Measurements from ENCODE around the gene MGAT4B. TPM values are rescaled to one million over a fixed set of nuclear protein-coding genes. Genes with fewer than 3 reads are reported as not detected.

Gene MGAT4B
- total RNA-seq, 2 experiments from 2014 or later, result 85.9 to 103 TPM

DNA sequence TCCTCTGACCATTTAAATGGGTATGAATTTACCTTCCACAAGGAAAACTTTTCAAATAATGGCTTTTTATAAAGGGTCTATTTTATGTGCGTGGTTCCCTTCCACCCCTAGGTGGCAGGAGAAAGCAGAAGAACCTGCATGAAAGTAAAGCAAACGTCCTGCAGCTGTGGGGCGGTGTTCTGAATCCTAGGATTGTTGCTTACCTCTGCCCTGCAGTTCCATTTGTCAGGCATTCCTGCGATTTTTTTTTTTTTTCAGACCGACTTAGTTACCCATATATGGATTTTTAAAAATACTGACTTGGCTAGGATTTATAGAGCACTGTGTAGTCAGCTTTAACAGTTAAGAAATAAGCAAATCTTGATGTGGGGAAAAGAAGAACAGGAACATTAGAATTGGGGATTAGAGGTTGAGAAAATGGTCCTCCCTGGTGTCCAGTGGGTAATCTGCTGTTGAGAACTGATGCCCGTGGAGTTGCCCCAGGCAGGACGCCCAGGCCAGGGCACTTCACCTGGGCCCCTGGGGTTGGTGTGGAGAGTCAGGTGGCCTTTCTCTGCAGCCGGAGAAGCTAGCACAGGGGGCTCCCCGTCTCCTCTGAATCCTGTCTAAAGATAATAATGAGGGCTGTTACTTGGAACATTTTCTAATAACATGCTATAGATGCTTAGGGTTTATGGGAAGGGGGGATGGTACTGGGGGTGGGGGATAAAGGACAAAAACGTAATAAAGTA is 43.3 kb downstream of the MGAT4B start:
- peak; percentile 54 for ATAC-seq
- POLR2A ChIA-PET, result interaction anchor here (0.7 to 1.6 kb wide), 2 partner anchors 86 to 595 kb away, joined by 3 to 6 read pairs; no protein-coding TSS in a partner anchor
- peak; percentile 67 for DNase-seq
- Mint-ChIP-seq H3K4me1 (ENCODE audit: low read depth) (peaks cover 47% of the 10 kb centered on the region), H3K9me3 (ENCODE audit: insufficient read depth) (no peaks in the 10 kb centered on the region), H3K4me3 (no peak overlapping the region), H3K36me3 (ENCODE audit: low read depth) (peaks cover 16% of the 10 kb centered on the region), H3K27me3 (ENCODE audit: low read depth) (no peaks in the 10 kb centered on the region), H3K27ac (no peak overlapping the region)
- CTCF ChIA-PET, result interaction anchor here (0.6 to 3.6 kb wide), 32 partner anchors 8 to 552 kb away, joined by 3 to 48 read pairs (median 4); partner anchors contain the start of genes LTC4S, MAML1 and SQSTM1

DNA sequence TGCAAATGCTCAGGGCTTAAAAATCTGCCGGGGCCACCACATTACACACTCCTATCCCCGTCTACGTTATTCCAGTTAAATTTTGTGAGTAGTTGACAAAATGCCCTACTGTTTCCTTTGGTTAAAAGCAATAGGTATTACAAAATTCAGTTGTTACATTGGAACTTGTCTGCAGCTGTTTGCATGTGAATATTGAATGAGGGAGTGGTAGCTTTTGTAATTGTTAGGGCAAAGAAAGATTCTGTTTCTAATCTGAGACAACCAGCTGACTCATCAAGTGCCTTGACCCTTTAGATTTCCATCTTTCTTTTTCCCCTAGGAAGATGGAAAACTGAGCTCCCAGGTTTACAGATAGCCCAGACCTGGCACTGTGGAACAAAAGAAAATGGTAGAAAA is 43.9 kb downstream of the MGAT4B start:
- peaks cover 45% of the 10 kb centered on the region for H3K4me1 Mint-ChIP-seq (ENCODE audit: low read depth)

DNA sequence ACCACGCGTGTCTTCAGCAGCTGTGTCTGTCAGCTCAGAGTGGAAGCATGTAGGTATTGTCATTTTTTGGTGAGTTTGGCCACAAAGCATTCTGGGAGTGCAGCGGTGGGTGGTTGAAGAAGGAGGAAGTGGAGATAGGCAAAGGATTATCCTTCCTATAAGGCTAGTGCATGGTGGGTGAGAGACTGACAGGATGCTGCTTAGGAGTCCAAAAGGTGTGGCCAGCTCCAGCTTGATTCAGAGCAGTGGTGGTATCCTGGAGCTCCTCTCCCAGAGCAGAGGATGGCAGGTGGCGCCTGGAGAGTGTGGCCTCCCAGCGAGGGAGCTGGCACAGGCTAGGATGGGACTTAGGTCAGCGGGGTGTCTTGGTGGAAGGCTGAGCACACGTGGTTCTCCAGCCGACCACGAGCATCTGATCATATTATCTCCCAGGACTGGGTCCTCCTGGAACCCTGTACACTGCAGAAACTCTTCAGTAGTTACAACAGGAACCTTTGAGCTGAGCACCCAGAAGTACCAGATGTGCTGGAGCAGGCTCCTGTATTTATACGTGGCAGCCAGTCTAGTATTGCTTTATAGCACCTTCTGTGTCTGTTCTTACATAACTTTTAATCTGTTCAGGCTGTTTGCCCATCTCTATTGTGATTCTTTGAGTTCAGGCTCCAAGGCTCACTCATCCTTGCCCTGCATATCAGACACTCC is 44.4 kb downstream of the MGAT4B start:
- H3K27ac Mint-ChIP-seq, result peak overlapping the region; percentile 63

More for the DNA sequence above, 43.9 kb downstream of the MGAT4B start:
- Mint-ChIP-seq H3K4me3 (no peak overlapping the region), H3K36me3 (ENCODE audit: low read depth) (peaks cover 16% of the 10 kb centered on the region), H3K27ac (no peak overlapping the region), H3K9me3 (ENCODE audit: insufficient read depth) (no peaks in the 10 kb centered on the region), H3K27me3 (ENCODE audit: low read depth) (no peaks in the 10 kb centered on the region)
- DNase-seq (no peak), ATAC-seq (no peak)
- ChIA-PET POLR2A (interaction anchor here (0.7 to 1.6 kb wide), 2 partner anchors 85 to 596 kb away, joined by 3 to 6 read pairs; no protein-coding TSS in a partner anchor), CTCF (interaction anchor here (0.5 to 3.6 kb wide), 33 partner anchors 8 to 553 kb away, joined by 3 to 48 read pairs (median 4); partner anchors contain the start of genes LTC4S, MAML1 and SQSTM1)

DNA sequence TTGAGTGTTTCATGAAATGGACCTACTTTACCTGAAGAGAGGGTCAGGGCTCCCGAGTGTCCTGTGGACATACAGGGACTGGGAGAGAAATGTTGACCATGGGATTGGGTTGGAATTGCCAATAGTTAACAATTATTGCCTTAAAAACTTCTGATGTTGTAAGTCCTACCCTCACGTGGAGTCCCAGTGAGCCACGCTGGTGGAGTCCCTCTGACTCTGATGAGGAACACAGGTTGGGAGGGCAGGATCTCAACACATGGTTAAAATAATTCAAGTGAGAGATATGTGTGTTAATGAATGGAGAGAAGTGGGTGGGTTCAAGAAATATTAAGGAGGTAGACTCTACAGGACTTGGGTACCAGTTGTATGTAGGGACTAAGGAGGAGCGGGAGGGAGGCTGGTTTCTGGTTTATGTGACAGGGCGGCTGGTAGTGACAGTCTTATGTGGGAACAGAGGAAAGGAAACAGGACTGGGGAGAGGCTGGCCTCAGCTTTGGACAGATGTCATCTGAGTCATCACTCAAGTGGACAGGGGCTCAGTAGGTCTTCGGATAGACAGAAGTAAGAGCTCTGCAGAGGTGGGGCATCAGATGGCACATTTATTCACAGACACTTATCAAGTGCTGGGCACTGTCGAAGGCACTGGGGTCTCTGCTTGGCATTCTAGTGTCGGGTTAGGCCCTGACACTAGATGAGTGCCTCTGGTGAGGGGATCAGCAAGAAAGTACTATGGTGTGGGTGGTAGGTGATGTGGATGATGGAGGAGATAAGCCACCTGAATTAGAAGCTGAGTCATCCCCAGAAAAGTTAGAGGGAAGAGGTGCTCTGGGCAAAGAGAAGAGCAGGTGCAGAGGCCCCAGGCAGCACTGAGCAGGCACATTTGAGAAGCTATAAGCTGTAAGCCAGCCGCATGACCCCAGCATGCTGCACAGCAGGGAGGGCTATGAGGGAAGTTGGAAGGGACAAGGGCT is 46.8 kb downstream of the MGAT4B start:
- Mint-ChIP-seq H3K9me3 (ENCODE audit: insufficient read depth) (no peaks in the 10 kb centered on the region), H3K4me1 (ENCODE audit: low read depth) (peaks cover 51% of the 10 kb centered on the region), H3K27ac (peak overlapping the region; percentile 53), H3K27me3 (ENCODE audit: low read depth) (no peaks in the 10 kb centered on the region), H3K4me3 (no peak overlapping the region), H3K36me3 (ENCODE audit: low read depth) (peaks cover 3% of the 10 kb centered on the region)
- no peak for ATAC-seq
- no peak for DNase-seq
- CTCF ChIA-PET, result no interaction called here
- POLR2A ChIA-PET, result interaction anchor here (0.9 kb wide), 1 partner anchor 34 kb away, joined by 3 read pairs; the partner anchor contains the start of gene LTC4S

More for the DNA sequence above, 44.4 kb downstream of the MGAT4B start:
- Mint-ChIP-seq H3K4me3 (no peak overlapping the region), H3K9me3 (ENCODE audit: insufficient read depth) (no peaks in the 10 kb centered on the region), H3K36me3 (ENCODE audit: low read depth) (peaks cover 16% of the 10 kb centered on the region), H3K4me1 (ENCODE audit: low read depth) (peaks cover 44% of the 10 kb centered on the region), H3K27me3 (ENCODE audit: low read depth) (no peaks in the 10 kb centered on the region)
- ATAC-seq (peak; percentile 70), DNase-seq (peak; percentile 66)
- CTCF ChIA-PET, result interaction anchor here (0.5 to 3.6 kb wide), 29 partner anchors 7 to 553 kb away, joined by 3 to 48 read pairs (median 5); partner anchors contain the start of genes LTC4S and MAML1
- POLR2A ChIA-PET, result interaction anchor here (1.6 kb wide), 1 partner anchor 84 kb away, joined by 6 read pairs; no protein-coding TSS in a partner anchor

DNA sequence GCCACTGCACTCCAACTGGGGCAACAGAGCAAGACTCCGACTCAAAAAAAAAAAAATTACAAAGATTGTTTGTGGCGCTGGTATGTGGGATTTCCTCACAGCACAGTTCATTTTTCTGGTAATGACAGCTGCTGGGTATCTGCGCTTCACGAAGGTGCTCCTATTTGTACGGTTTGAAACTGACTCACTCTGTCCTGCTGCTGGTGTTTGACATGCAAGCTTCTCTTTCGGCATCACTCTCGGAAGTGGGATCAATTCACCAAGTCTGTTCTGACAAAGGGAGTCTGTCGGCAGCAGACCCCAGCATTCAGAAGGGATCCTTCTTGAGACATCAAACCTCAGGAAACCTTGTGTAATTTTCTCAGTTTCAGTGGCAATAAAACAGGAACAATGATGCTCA is 47.7 kb downstream of the MGAT4B start:
- DNase-seq (no peak), ATAC-seq (no peak)
- CTCF ChIA-PET, result no interaction called here
- Mint-ChIP-seq H3K27ac (no peak overlapping the region), H3K4me1 (ENCODE audit: low read depth) (peaks cover 59% of the 10 kb centered on the region), H3K4me3 (no peak overlapping the region), H3K9me3 (ENCODE audit: insufficient read depth) (no peaks in the 10 kb centered on the region), H3K27me3 (ENCODE audit: low read depth) (no peaks in the 10 kb centered on the region), H3K36me3 (ENCODE audit: low read depth) (peaks cover 3% of the 10 kb centered on the region)
- POLR2A ChIA-PET, result no interaction called here

DNA sequence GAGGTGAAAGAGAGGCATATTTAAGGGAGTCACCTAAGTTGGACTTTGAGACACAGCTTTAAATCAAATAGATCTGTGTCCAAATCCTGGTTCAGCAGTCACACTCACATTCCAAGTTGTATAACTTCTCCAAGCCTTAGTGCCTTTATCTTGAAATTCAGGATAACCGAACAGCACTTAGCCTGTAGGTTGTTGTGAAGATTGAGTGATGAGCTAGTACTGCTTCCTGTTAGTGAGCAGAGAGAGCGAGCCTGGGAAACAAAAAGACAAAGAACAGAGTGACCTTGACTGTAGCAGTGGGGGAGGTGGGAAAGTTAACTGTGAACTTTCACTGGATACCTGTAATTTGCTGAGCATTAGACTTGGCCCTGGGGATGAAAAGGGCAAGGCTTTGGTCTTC is 51.6 kb downstream of the MGAT4B start:
- H3K4me3 Mint-ChIP-seq, result no peak overlapping the region
- ATAC-seq (no peak), DNase-seq (no peak)
- ChIA-PET CTCF (interaction anchor here (1.0 to 2.4 kb wide), 3 partner anchors 9 to 216 kb away, joined by 4 to 16 read pairs (median 6); no protein-coding TSS in a partner anchor), POLR2A (interaction anchor here (1.8 kb wide), 1 partner anchor 55 kb away, joined by 5 read pairs; no protein-coding TSS in a partner anchor)
- H3K27me3 Mint-ChIP-seq (ENCODE audit: low read depth), result no peaks in the 10 kb centered on the region
- peaks cover 15% of the 10 kb centered on the region for H3K36me3 Mint-ChIP-seq (ENCODE audit: low read depth)
- H3K9me3 Mint-ChIP-seq (ENCODE audit: insufficient read depth), result no peaks in the 10 kb centered on the region
- H3K4me1 Mint-ChIP-seq (ENCODE audit: low read depth), result peaks cover 36% of the 10 kb centered on the region
- H3K27ac Mint-ChIP-seq, result peak overlapping the region; percentile 55

DNA sequence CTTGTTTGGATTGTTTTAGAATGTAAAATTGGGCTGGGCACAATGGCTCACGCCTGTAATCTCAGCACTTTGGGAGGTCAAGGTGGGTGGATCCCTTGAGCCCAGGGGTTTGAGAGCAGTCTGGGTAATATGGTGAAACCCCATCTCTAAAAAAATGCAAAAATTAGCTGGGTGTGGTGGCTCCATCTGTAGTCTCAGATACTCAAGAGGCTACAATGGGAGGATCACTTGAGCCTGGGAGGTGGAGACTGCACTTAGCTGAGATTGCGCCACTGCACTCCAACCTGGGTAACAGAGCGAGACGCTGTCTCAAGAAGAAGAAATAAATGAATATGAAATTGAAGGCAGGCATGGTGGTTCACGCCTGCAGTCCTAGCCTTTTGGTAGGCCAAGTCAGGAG is 52.7 kb downstream of the MGAT4B start:
- Mint-ChIP-seq H3K4me3 (no peak overlapping the region), H3K9me3 (ENCODE audit: insufficient read depth) (no peaks in the 10 kb centered on the region), H3K4me1 (ENCODE audit: low read depth) (peaks cover 26% of the 10 kb centered on the region), H3K36me3 (ENCODE audit: low read depth) (peaks cover 15% of the 10 kb centered on the region), H3K27ac (no peak overlapping the region), H3K27me3 (ENCODE audit: low read depth) (no peaks in the 10 kb centered on the region)
- CTCF ChIA-PET, result interaction anchor here (2.4 kb wide), 1 partner anchor 10 kb away, joined by 16 read pairs; no protein-coding TSS in a partner anchor
- POLR2A ChIA-PET, result interaction anchor here (1.8 kb wide), 1 partner anchor 54 kb away, joined by 5 read pairs; no protein-coding TSS in a partner anchor
- ATAC-seq (no peak), DNase-seq (no peak)

DNA sequence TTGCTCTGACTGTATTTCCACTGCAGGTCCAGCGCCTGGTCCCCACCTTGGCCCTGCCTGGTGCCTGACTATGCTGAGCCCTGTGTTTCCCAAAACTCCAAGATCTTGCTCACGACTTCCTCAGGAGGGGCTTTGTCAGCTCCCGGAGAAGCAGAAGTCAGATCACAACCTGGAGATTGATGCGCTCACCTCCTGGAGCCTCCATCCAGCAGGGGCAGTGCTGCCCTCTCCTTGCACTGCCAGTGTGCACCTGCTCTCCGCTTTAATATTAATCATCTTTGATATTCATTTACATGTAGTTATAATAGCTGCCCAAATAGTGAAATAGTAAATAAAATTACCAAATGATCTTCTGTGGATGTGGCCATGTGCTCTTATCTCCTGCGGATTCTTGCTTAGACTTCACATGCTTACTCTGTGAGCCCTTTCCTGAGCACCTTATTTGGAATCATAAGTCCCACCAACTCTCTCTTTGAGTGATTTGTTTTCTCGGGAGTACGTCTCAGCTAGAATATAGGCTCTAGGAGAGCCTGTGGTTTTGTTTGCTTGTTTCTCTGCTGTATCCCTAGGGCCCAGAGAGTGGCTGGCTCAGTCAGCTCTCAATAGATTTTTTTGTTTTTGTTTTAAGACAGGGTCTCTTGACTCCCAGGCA is 56.7 kb downstream of the MGAT4B start:
- Mint-ChIP-seq H3K36me3 (ENCODE audit: low read depth) (peaks cover 27% of the 10 kb centered on the region), H3K27ac (no peak overlapping the region), H3K4me1 (ENCODE audit: low read depth) (peaks cover 21% of the 10 kb centered on the region), H3K4me3 (no peak overlapping the region), H3K9me3 (ENCODE audit: insufficient read depth) (no peaks in the 10 kb centered on the region), H3K27me3 (ENCODE audit: low read depth) (no peaks in the 10 kb centered on the region)
- DNase-seq (no peak), ATAC-seq (no peak)
- ChIA-PET POLR2A (interaction anchor here (1.2 kb wide), 1 partner anchor 18 kb away, joined by 3 read pairs; no protein-coding TSS in a partner anchor), CTCF (interaction anchor here (1.1 kb wide), 1 partner anchor 12 kb away, joined by 4 read pairs; no protein-coding TSS in a partner anchor)

DNA sequence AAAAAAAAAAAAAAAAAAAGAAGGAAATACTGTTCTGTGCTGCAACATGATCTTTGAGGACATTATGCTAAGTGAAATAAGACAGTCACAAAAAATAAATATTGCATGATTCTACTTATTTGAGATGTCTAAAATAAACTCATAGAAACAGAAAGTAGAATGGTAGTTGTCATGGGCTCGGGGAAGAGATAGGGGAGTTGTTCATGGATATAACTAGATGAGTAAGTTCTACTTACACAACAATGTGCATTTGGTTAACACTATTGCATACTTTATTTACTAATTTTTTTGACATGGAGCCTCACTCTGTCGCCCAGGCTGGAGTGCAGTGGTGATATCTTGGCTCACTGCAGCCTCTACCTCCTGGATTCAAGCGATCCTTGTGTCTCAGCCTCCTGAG is 58.9 kb downstream of the MGAT4B start:
- Mint-ChIP-seq H3K36me3 (ENCODE audit: low read depth) (peaks cover 23% of the 10 kb centered on the region), H3K4me1 (ENCODE audit: low read depth) (peaks cover 5% of the 10 kb centered on the region), H3K9me3 (ENCODE audit: insufficient read depth) (no peaks in the 10 kb centered on the region), H3K27me3 (ENCODE audit: low read depth) (no peaks in the 10 kb centered on the region), H3K4me3 (no peak overlapping the region), H3K27ac (no peak overlapping the region)
- POLR2A ChIA-PET, result no interaction called here
- no peak for DNase-seq
- CTCF ChIA-PET, result no interaction called here
- no peak for ATAC-seq

Measured in activated CD8-positive, alpha-beta T cell treated with anti-CD3 and anti-CD28 coated beads, Interleukin-2, amount 10 ng/mL, durations not matched to agents 7 days and 5 days (primary cell).